SK-N-SH (cell line): Measurements from ENCODE around the gene MOB2. TPM values are rescaled to one million over a fixed set of nuclear protein-coding genes. Genes with fewer than 3 reads are reported as not detected.

Experiments
- CTCF ChIA-PET: fragments of 300-600, 350-600 bp; formaldehyde crosslinking; extraction: SDS; loops from one replicate; lab custom pipeline; 2021; lab: Yijun Ruan, JAX
- POLR2A ChIA-PET: fragments of 350-600 bp; sonication (Branson Sonifier 250); formaldehyde crosslinking; extraction: SDS; loops from one replicate; lab custom pipeline; 2020; ENCODE audit warnings: antibody characterized with exemption, inconsistent platforms; lab: Yijun Ruan, JAX
- DNase-seq: peaks from one replicate; pipeline ENCODE4 v3.0.0; 2012
- H2AFZ ChIP-seq: fragments of 200-600 bp; sonication (generic); 2 replicates; pipeline ENCODE4 v1.8.1; 2016; ENCODE audit warnings: antibody characterized with exemption, mild to moderate bottlenecking, low read depth
- H3F3A ChIP-seq: fragments of 200-600 bp; sonication (generic); replicated peaks from 2 replicates; pipeline ENCODE3; 2016; ENCODE audit warnings: antibody characterized with exemption, mild to moderate bottlenecking; ENCODE audit not compliant: insufficient read depth
- H3K27ac ChIP-seq, 2 experiments: fragments of 200-500 bp in 1 of 2; fragments of 200-600 bp in 1 of 2; sonication (Bioruptor generic) in 1 of 2; sonication (generic), shearing (Covaris generic) in 1 of 2; 2 replicates each; pipeline versions ENCODE4 v1.5.1 to v1.6.1; 2014 to 2016; ENCODE audit warnings: low read depth in 2 of 2, inconsistent platforms in 1 of 2, low read length in 1 of 2, mild to moderate bottlenecking in 1 of 2, mixed read lengths in 1 of 2
- H3K27me3 ChIP-seq: fragments of 200-600 bp; sonication (generic), shearing (Covaris generic); 2 replicates; pipeline ENCODE4 v1.6.1; 2016; ENCODE audit warnings: mixed run types; ENCODE audit not compliant: insufficient read depth
- H3K36me3 ChIP-seq, 2 experiments: fragments of 200-500 bp in 1 of 2; fragments of 200-600 bp in 1 of 2; sonication (Bioruptor generic) in 1 of 2; sonication (generic) in 1 of 2; replicated peaks in 1 of 2; 2 replicates each; pipeline versions ENCODE3 to v1.5.1; 2014 to 2016; ENCODE audit warnings: low read length in 1 of 2, mild to moderate bottlenecking in 1 of 2; ENCODE audit not compliant: insufficient read depth in 2 of 2, control insufficient read depth in 1 of 2
- H3K4me1 ChIP-seq, 2 experiments: fragments of 200-500 bp in 1 of 2; fragments of 200-600 bp in 1 of 2; sonication (Bioruptor generic) in 1 of 2; sonication (generic), shearing (Covaris generic) in 1 of 2; 2 replicates each; pipeline versions ENCODE4 v1.5.1 to v1.6.1; 2014 to 2016; ENCODE audit warnings: low read depth in 1 of 2, low read length in 1 of 2, mixed run types in 1 of 2; ENCODE audit not compliant: insufficient read depth in 2 of 2, control insufficient read depth in 1 of 2
- H3K4me2 ChIP-seq: fragments of 200-600 bp; sonication (generic), shearing (Covaris generic); 2 replicates; pipeline ENCODE4 v1.6.1; 2017; ENCODE audit warnings: mixed run types
- H3K4me3 ChIP-seq, 2 experiments: fragments of 200-500 bp in 1 of 2; fragments of 200-600 bp in 1 of 2; sonication (Bioruptor generic) in 1 of 2; sonication (generic), shearing (Covaris generic) in 1 of 2; 2 replicates each; pipeline versions ENCODE4 v1.5.1 to v1.8.1; 2014 to 2016; ENCODE audit warnings: low read depth in 2 of 2, inconsistent platforms in 1 of 2, low read length in 1 of 2, mild to moderate bottlenecking in 1 of 2, mixed read lengths in 1 of 2, moderate library complexity in 1 of 2
- H3K79me2 ChIP-seq: fragments of 200-600 bp; sonication (generic); 2 replicates; pipeline ENCODE4 v1.8.1; 2017; ENCODE audit warnings: mild to moderate bottlenecking; ENCODE audit not compliant: insufficient read depth
- H3K9ac ChIP-seq: fragments of 200-600 bp; sonication (generic); 2 replicates; pipeline ENCODE4 v1.6.1; 2017; ENCODE audit warnings: mixed run types
- H3K9me2 ChIP-seq: fragments of 200-600 bp; sonication (generic); 2 replicates; pipeline ENCODE4 v1.6.1; 2017; ENCODE audit warnings: mixed run types
- H3K9me3 ChIP-seq: fragments of 200-600 bp; sonication (generic); 2 replicates; pipeline ENCODE4 v1.6.1; 2017; ENCODE audit warnings: mixed run types, mild to moderate bottlenecking, moderate library complexity
- H4K20me1 ChIP-seq: fragments of 200-600 bp; sonication (generic); 2 replicates; pipeline ENCODE4 v1.6.1; 2017; ENCODE audit warnings: mild to moderate bottlenecking, mixed run types; ENCODE audit not compliant: insufficient read depth
- CHD2 ChIP-seq: fragments of 150-350 bp; IDR thresholded peaks from 2 replicates; pipeline ENCODE4 v1.6.1; 2018; ENCODE audit warnings: low read length; ENCODE audit not compliant: partially characterized antibody
- FOXJ3 ChIP-seq: sonication (generic); formaldehyde crosslinking; IDR thresholded peaks from 2 replicates; pipeline ENCODE4 v1.5.1; 2020; ENCODE audit warnings: mild to moderate bottlenecking, missing genetic modification reagents
- GATA2 ChIP-seq: sonication (generic); formaldehyde crosslinking; IDR thresholded peaks from 2 replicates; pipeline ENCODE4 v1.5.0; 2020; ENCODE audit warnings: mild to moderate bottlenecking, missing genetic modification reagents
- IRF3 ChIP-seq: fragments of 150-350 bp; IDR thresholded peaks from 2 replicates; pipeline ENCODE4 v1.6.1; 2016; ENCODE audit warnings: mild to moderate bottlenecking, low read depth, low read length
- MEF2A ChIP-seq: IDR thresholded peaks from 2 replicates; pipeline ENCODE4 v1.4.0; 2012; ENCODE audit warnings: low read depth, borderline replicate concordance
- MXI1 ChIP-seq: IDR thresholded peaks from 2 replicates; pipeline ENCODE4 v1.6.1; 2012; ENCODE audit warnings: mild to moderate bottlenecking, low read depth, low read length, improper control_type of control experiment
- NRF1 ChIP-seq: IDR thresholded peaks from 2 replicates; pipeline ENCODE4 v1.6.1; 2012; ENCODE audit warnings: low read depth, mild to moderate bottlenecking, low read length
- RXRA ChIP-seq: IDR thresholded peaks from 2 replicates; pipeline ENCODE4 v1.4.0; 2012; ENCODE audit warnings: low read depth, mild to moderate bottlenecking, borderline replicate concordance
- SMC3 ChIP-seq: IDR thresholded peaks from 2 replicates; pipeline ENCODE4 v1.6.1; 2012; ENCODE audit warnings: low read depth, low read length, improper control_type of control experiment
- TCF12 ChIP-seq: IDR thresholded peaks from 2 replicates; pipeline ENCODE4 v1.4.0; 2012
- USF1 ChIP-seq: IDR thresholded peaks from 2 replicates; pipeline ENCODE4 v1.4.0; 2012; ENCODE audit warnings: low read depth, borderline replicate concordance
- YY1 ChIP-seq: IDR thresholded peaks from 2 replicates; pipeline ENCODE4 v1.4.0; 2012; ENCODE audit warnings: low read depth, mild to moderate bottlenecking
- WGBS: methylation state at CpG from one replicate; pipeline ENCODE4 v1.1.6; 2017; ENCODE audit warnings: low lambda C conversion rate; 5-methylcytosine and 5-hydroxymethylcytosine counted together
- polyA plus RNA-seq, 3 experiments: library from polyadenylated mRNA; depleted of rRNA; stranded (reverse); fragments of >200 nt; gene quantifications; 2 replicates each; pipeline ENCODE4 v1.2.3, GENCODE V29; 2012
- TF ChIP-seq, protein P1 (sequence below): fragments of 200-600 bp; sonication (generic); IDR thresholded peaks from 2 replicates; pipeline ENCODE4 v1.6.1; 2017; ENCODE audit warnings: antibody characterized with exemption, mild to moderate bottlenecking, moderate library complexity
- TF ChIP-seq, protein P2 (sequence below): fragments of 150-350 bp; IDR thresholded peaks from 2 replicates; pipeline ENCODE4 v1.6.1; 2017; ENCODE audit warnings: antibody characterized with exemption, low read length, low read depth, borderline replicate concordance

Gene MOB2
- polyA plus RNA-seq, 1 of the 3 experiments (the other 2 are of a cell fraction), result 45.8 TPM

DNA sequence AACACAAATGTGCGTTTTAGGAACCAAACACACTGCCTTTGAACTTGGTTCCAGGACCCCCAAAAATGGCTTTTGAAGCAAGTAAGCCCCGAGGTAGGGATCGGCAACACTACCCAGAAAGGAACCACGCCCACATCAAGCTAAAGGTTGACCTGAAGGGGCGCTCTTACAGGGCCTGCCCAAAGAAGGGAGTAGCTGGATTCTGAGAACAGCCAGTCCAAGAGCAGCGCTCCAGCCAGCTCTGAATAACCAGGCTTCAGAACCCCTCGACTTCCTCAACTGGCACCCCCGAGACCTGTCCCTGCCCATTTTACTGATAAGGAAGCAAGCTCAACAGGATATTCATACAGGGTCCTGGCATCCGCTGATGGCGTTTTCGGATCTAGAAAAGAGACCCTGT, 18.9 kb upstream of the MOB2 start:
- H4K20me1 ChIP-seq, result peaks cover 78% of the 10 kb centered on the region
- no peaks in the 10 kb centered on the region for H3K9me2 ChIP-seq
- 84% methylated on average over 10 of the region's 11 CpGs for WGBS
- peaks cover 0 to 54% of the 10 kb centered on the region in 2 experiments; a peak in 1 of 4 replicates for H3K4me1 ChIP-seq
- H3K9me3 ChIP-seq, result no peaks in the 10 kb centered on the region
- peaks cover 62% of the 10 kb centered on the region; the same call in 1 of the 2 replicates for H3K79me2 ChIP-seq
- H3K4me3 ChIP-seq, result no peak overlapping the region
- H3K36me3 ChIP-seq, result no peaks in the 10 kb centered on the region
- H3K4me2 ChIP-seq, result no peak overlapping the region
- no peak overlapping the region for H3K9ac ChIP-seq
- CTCF ChIA-PET, result interaction anchor here (1.3 to 7.6 kb wide), 3 partner anchors 9 to 41 kb away, joined by 3 to 40 read pairs (median 6); no protein-coding TSS in a partner anchor
- H3K27me3 ChIP-seq, result no peaks in the 10 kb centered on the region
- no peak overlapping the region for H3K27ac ChIP-seq
- no peak overlapping the region for H2AFZ ChIP-seq
- no peak for TF ChIP-seq SMC3
- TF ChIP-seq MXI1, result no peak
- no peak for DNase-seq
- no peaks in the 10 kb centered on the region for H3F3A ChIP-seq
- POLR2A ChIA-PET, result no interaction called here

- H3K27me3 ChIP-seq, result no peaks in the 10 kb centered on the region
- H3K9me3 ChIP-seq, result no peaks in the 10 kb centered on the region
- no peaks in the 10 kb centered on the region for H3K36me3 ChIP-seq
- no peaks in the 10 kb centered on the region for H3F3A ChIP-seq
- 95% methylated on average over 13 of the region's 28 CpGs for WGBS
- no peak overlapping the region for H3K9ac ChIP-seq
- CTCF ChIA-PET, result interaction anchor here (0.6 to 7.6 kb wide), 6 partner anchors 10 to 282 kb away, joined by 3 to 40 read pairs (median 4); no protein-coding TSS in a partner anchor
- TF ChIP-seq RXRA (no peak), SMC3 (no peak), YY1 (no peak), MXI1 (no peak), TCF12 (no peak), FOXJ3 (CRISPR knock-in tag) (no peak), USF1 (no peak), MEF2A (no peak), NRF1 (no peak)
- TF ChIP-seq, all 33 proteins: peak for 0
- H3K79me2 ChIP-seq, result peaks cover 70% of the 10 kb centered on the region; the same call in 1 of the 2 replicates
- H3K4me3 ChIP-seq, result no peak overlapping the region
- DNase-seq, result no peak
- POLR2A ChIA-PET, result interaction anchor here (1.6 kb wide), 1 partner anchor 66 kb away, joined by 3 read pairs; no protein-coding TSS in a partner anchor
- H3K9me2 ChIP-seq, result no peaks in the 10 kb centered on the region
- H3K4me1 ChIP-seq, result peaks cover 0 to 54% of the 10 kb centered on the region in 2 experiments; a peak in 1 of 4 replicates
- no peak overlapping the region for H2AFZ ChIP-seq
- peak overlapping the region in 1 of 2 experiments; percentile 92; a peak in 2 of 4 replicates for H3K27ac ChIP-seq
- H4K20me1 ChIP-seq, result peaks cover 81% of the 10 kb centered on the region
- no peak overlapping the region for H3K4me2 ChIP-seq
Measured at GRCh38 chr11:1504581-1505290, 18.2 kb upstream of the MOB2 start.

- no peaks in the 10 kb centered on the region for H3K27me3 ChIP-seq
- peaks cover 78% of the 10 kb centered on the region for H4K20me1 ChIP-seq
- no peaks in the 10 kb centered on the region for H3K9me3 ChIP-seq
- H3K4me3 ChIP-seq, result no peak overlapping the region
- DNase-seq, result no peak
- H3K36me3 ChIP-seq, result no peaks in the 10 kb centered on the region
- ChIA-PET CTCF (interaction anchor here (0.6 to 7.6 kb wide), 4 partner anchors 11 to 282 kb away, joined by 3 to 40 read pairs (median 4); no protein-coding TSS in a partner anchor), POLR2A (interaction anchor here (1.2 to 1.6 kb wide), 2 partner anchors 40 to 65 kb away, joined by 3 read pairs; no protein-coding TSS in a partner anchor)
- peaks cover 0 to 54% of the 10 kb centered on the region in 2 experiments; a peak in 1 of 4 replicates for H3K4me1 ChIP-seq
- no peak overlapping the region for H3K9ac ChIP-seq
- H3K27ac ChIP-seq, result peak overlapping the region in 1 of 2 experiments; percentile 92; a peak in 2 of 4 replicates
- no peak overlapping the region for H3K4me2 ChIP-seq
- H3K9me2 ChIP-seq, result no peaks in the 10 kb centered on the region
- peaks cover 72% of the 10 kb centered on the region; the same call in 1 of the 2 replicates for H3K79me2 ChIP-seq
- 91% methylated on average over 7 of the region's 9 CpGs for WGBS
- H3F3A ChIP-seq, result peaks cover 5% of the 10 kb centered on the region
- H2AFZ ChIP-seq, result no peak overlapping the region
- TF ChIP-seq IRF3, result no peak
- TF ChIP-seq, protein P1, sequence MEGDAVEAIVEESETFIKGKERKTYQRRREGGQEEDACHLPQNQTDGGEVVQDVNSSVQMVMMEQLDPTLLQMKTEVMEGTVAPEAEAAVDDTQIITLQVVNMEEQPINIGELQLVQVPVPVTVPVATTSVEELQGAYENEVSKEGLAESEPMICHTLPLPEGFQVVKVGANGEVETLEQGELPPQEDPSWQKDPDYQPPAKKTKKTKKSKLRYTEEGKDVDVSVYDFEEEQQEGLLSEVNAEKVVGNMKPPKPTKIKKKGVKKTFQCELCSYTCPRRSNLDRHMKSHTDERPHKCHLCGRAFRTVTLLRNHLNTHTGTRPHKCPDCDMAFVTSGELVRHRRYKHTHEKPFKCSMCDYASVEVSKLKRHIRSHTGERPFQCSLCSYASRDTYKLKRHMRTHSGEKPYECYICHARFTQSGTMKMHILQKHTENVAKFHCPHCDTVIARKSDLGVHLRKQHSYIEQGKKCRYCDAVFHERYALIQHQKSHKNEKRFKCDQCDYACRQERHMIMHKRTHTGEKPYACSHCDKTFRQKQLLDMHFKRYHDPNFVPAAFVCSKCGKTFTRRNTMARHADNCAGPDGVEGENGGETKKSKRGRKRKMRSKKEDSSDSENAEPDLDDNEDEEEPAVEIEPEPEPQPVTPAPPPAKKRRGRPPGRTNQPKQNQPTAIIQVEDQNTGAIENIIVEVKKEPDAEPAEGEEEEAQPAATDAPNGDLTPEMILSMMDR, result no peak
- TF ChIP-seq, protein P2, sequence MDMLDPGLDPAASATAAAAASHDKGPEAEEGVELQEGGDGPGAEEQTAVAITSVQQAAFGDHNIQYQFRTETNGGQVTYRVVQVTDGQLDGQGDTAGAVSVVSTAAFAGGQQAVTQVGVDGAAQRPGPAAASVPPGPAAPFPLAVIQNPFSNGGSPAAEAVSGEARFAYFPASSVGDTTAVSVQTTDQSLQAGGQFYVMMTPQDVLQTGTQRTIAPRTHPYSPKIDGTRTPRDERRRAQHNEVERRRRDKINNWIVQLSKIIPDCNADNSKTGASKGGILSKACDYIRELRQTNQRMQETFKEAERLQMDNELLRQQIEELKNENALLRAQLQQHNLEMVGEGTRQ, result no peak
- no peak for TF ChIP-seq MEF2A
- TF ChIP-seq GATA2 (CRISPR knock-in tag), result no peak
- TF ChIP-seq CHD2, result no peak
- no peak for TF ChIP-seq USF1
Measured at GRCh38 chr11:1504138-1504537, 17.6 kb upstream of the MOB2 start.
